ENCODE measurements around the gene HIF3A. TPM values are rescaled to one million over a fixed set of nuclear protein-coding genes. Genes with fewer than 3 reads are reported as not detected.

HIF3A gene
- total RNA-seq (2014; rRNA removed; shearing (Covaris generic)): not detected in 2 replicates

DNA sequence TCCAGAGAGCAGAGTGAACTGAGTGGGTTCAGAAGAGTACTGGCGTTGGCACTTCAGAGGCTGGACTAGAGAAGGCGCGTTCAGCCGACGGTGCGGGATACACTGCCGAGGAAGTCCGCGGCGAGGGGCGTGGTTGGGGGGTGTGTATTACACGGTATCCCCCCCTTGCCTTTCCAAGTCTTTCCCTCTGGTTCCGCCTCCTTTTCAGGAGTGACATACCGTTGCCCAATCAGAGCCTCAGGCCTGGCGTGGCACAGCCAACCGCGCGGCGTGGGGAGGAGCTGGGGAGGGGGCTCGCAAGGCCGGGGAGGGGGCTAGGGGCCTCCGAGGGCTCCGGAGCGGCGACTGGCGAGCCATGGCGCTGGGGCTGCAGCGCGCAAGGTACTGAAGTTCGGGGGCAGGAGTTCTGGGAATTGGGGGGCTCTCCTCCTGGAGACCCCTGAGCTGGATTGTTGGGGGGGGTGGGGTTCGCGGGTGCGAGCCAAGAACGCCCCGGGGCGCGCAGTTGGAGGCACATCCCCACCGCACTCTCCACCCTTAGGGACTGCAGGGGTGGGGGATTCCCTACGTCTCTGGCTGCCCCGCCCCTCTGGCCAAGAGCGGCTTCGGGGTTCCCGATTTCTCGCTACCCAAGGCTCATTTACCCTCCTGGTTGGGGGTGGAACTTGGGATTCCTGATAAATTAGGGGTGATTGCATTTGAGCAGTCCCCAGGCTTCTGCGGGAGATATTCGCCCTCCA, at the start of gene HIF3A:
Gene HIF3A (plus strand): TSS at position 321 of the 740 bp plus-strand sequence. CDS start 35 bp downstream, at position 356.

DNA sequence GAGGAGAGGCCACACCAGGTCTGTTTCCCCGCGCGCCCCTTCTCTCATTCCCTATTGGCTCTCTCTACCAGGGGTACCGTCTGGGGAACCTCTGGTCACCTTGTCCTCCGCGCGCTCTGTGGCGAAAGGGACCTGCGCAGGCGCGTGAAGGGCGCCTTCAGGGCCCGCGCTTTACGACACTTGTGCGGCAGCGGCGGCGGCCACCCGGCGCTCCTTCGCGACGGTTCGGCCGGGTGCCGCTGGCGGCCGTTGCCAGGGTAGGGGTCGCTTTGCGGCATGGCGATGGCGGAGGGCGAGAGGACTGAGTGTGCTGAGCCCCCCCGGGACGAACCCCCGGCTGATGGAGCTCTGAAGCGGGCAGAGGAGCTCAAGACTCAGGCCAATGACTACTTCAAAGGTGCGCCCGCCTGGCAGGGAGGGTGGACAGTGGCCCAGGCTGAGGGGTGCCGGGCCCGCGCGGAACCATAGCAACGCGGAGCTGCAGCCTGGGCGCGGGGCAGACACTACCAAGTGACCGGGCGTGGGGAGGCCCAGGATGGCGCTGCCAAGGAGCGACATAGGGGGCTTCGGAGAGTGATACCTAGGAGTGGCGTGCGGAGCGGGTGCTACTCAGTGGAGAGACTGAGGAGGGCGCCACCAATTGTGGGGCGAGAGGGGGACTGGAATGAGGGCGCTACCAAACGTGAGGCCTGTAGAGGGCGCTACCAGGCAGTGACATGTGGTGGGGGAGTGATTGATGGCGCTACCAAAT, 50.2 kb downstream of the HIF3A start, which contains the start of gene PPP5C:
Gene PPP5C (plus strand): TSS at position 267 of the 751 bp plus-strand sequence. CDS start 10 bp downstream, at position 277.

Small RNA genes within 50 kb of the gene (small RNA-seq; reads per million reads assigned to genes)
- gene RNU6-924P: not detected

Other genes starting within 250 kb of the HIF3A start
- gene IGFL3, start 172.4 kb upstream of the HIF3A start, total RNA-seq (2014; rRNA removed; shearing (Covaris generic)): not detected in 2 replicates
- 0.08 TPM in 1 of 2 replicates, not detected in the other for gene IGFL2, start 148.8 kb upstream of the HIF3A start, total RNA-seq (2014; rRNA removed; shearing (Covaris generic))
- gene IGFL1, start 67.3 kb upstream of the HIF3A start, total RNA-seq (2014; rRNA removed; shearing (Covaris generic)): not detected in 2 replicates
- gene PPP5C, start 50.0 kb downstream of the HIF3A start, total RNA-seq (2014; rRNA removed; shearing (Covaris generic)): 102 and 109 TPM in 2 replicates
- gene CCDC8, start 116.5 kb downstream of the HIF3A start, total RNA-seq (2014; rRNA removed; shearing (Covaris generic)): not detected in 2 replicates
- gene PNMA8C, start 131.9 kb downstream of the HIF3A start, total RNA-seq (2014; rRNA removed; shearing (Covaris generic)): 0.04 TPM in 1 of 2 replicates, not detected in the other
- 27.8 and 32.1 TPM in 2 replicates for gene PNMA8A, start 174.5 kb downstream of the HIF3A start, total RNA-seq (2014; rRNA removed; shearing (Covaris generic))
- gene PNMA8B, start 198.8 kb downstream of the HIF3A start, total RNA-seq (2014; rRNA removed; shearing (Covaris generic)): 0.04 TPM in 1 of 2 replicates, not detected in the other

Measured in A375 (cell line).